Heart right ventricle (tissue), 16 donors: Measurements from ENCODE around the gene NTNG2. TPM values are rescaled to one million over a fixed set of nuclear protein-coding genes. Genes with fewer than 3 reads are reported as not detected.

Experiments used
- ATAC-seq, 8 donors: fragments of 200-7000 bp; cut with Tn5 transposase; one replicate each; pipeline ENCODE4 v1.9.1; 2020; ENCODE audit warnings: mild to moderate bottlenecking in 8 of 8, moderate library complexity in 8 of 8, moderate number of reproducible peaks in 1 of 8
- DNase-seq, 2 donors: peaks; one replicate each; pipeline ENCODE4 v3.0.0-alpha.2; 2020
- H3K27ac ChIP-seq, 10 donors: fragments of 200-600 bp; sonication (generic) in 2 of 10; one replicate each; pipeline versions ENCODE4 v1.5.0 to v1.8.0; 2020 to 2022; ENCODE audit warnings: mild to moderate bottlenecking in 3 of 10
- H3K27me3 ChIP-seq, 7 donors: fragments of 200-600 bp; one replicate each; pipeline ENCODE4 v1.8.0; 2021 to 2022; ENCODE audit warnings: mild to moderate bottlenecking in 2 of 7
- H3K36me3 ChIP-seq, 9 donors: fragments of 200-600 bp; sonication (generic) in 1 of 9; one replicate each; pipeline versions ENCODE4 v1.5.0 to v1.8.0; 2020 to 2022; ENCODE audit warnings: mild to moderate bottlenecking in 2 of 9
- H3K4me1 ChIP-seq, 9 donors: fragments of 200-600 bp; sonication (generic) in 1 of 9; one replicate each; pipeline versions ENCODE4 v1.5.0 to v1.8.0; 2020 to 2022; ENCODE audit warnings: mild to moderate bottlenecking in 4 of 9
- H3K4me3 ChIP-seq, 10 donors: fragments of 200-600 bp; sonication (generic) in 2 of 10; one replicate each; pipeline versions ENCODE4 v1.5.0 to v1.8.0; 2020 to 2022; ENCODE audit warnings: mild to moderate bottlenecking in 7 of 10, moderate library complexity in 2 of 10
- H3K9me3 ChIP-seq, 11 donors: fragments of 200-600 bp in 10 of 11; sonication (generic) in 2 of 11; one replicate each; pipeline versions ENCODE4 v1.5.0 to v1.8.0; 2013 to 2022; ENCODE audit warnings: mild to moderate bottlenecking in 2 of 11, control low read depth in 1 of 11, moderate library complexity in 1 of 11
- WGBS, 2 donors: extraction: QIAGEN DNeasy Blood & Tissue Kit; methylation state at CpG; one replicate each; pipeline ENCODE4 v1.1.7; 2013; ENCODE audit warnings: inconsistent platforms in 1 of 2; 5-methylcytosine and 5-hydroxymethylcytosine counted together
- intact Hi-C, 10 donors: fragments of 100-400 bp; cut with DNase I; formaldehyde crosslinking; loops; one replicate each; pipeline versions ENCODE4 v1.11.1 to v1.14.2; 2022
- polyA plus RNA-seq, 2 donors: library from polyadenylated mRNA; stranded (reverse); fragments of 200-250 nt; gene quantifications; one replicate each; pipeline ENCODE4 v1.2.3, GENCODE V29; 2013
- total RNA-seq, 10 donors: library from RNA; stranded (reverse); fragmentation: NEBNext Ultra II Directional in 3 of 10; extraction: Animal tissue kit (Norgen Biotek cat#: 25700) in 3 of 10; gene quantifications; one replicate each; pipeline versions ENCODE4 v1.2.1 to v1.2.4, GENCODE V29; 2021 to 2023
- TF ChIP-seq, protein P1 (sequence below), 9 donors: fragments of 200-600 bp; sonication (generic) in 2 of 9; IDR thresholded peaks; one replicate each; pipeline versions ENCODE4 v1.5.0 to v1.8.0; 2021 to 2022; ENCODE audit warnings: antibody characterized with exemption in 9 of 9, mild to moderate bottlenecking in 5 of 9, moderate library complexity in 1 of 9
- donor health status: Arrhythmogenic right ventricular cardiomyopathy.
- donor health status: ischemic (EF 13 %, LVEDD 7.1; RV severe dilation, severe dysfunction).
- donor health status: healthy with polysubstance abuse.
- donor health status: DM: no; HTN: yes; CAD: no.
- donor health status: DM: no; HTN: no; CAD: no.
- donor health status: ischemic (EF 25% LVEDD 6.9; RV normal size, moderate dysfunction).
- donor health status: ischemic (EF 25% LVEDD 5.7; RV mildly dilated, moderate dysfunction).
- donor health status: healthy.
- donor health status: DM: yes; HTN: yes; CAD: no.
- donor health status: Ischemic cardiomyopathy.
- donor health status: ischemic (EF 35%, LVEDD 5.7; RV mildly dilated, moderate dysfunction).
- donor health status: nonischemic (EF 11% LVEDD 7.7; RV severe dilation, severe dysfunction).
- donor health status: DM: yes; HTN: yes; CAD: no.
- donor health status: PGD.
- donor health status: ischemic (EF 29% LVEDD 5.4; RV normal size, mild dysfunction).
- donor health status: nonischemic (EF 23%, LVEDD 6.1; RV moderate dilation, normal function).

Gene NTNG2
- total and polyA plus RNA-seq, 12 donors: 0.29 to 7.6 (median 2.9) TPM

DNA sequence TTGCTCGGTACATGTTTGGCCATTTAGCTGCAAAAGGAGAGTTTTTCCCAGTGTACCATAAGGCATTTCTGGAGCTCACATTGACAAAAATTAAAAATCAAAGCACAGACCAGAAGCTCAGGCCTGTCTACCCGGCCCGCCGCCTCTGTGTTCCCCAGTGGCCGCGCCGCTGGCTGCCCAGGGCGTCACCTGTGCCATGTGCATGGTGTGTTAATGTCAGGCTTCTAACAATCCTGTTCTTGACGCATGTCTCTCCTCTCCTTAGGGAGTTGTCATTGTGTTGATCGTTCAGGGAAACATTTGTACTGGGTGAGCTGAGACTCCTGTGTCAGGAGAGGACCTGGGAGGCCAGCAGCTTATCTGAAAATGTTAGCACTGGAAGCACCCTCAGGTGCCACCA lies 9.6 kb upstream of the NTNG2 start:
- intact Hi-C loops: no loop called here
- no peak for ATAC-seq
- Histone ChIP-seq H3K4me3 (no peak overlapping the region), H3K9me3 (no peaks in the 10 kb centered on the region), H3K4me1 (peaks cover 0 to 14% (median 0%) of the 10 kb centered on the region in 9 donors), H3K27ac (no peak overlapping the region), H3K27me3 (peaks cover 0 to 41% (median 26%) of the 10 kb centered on the region in 7 donors), H3K36me3 (no peaks in the 10 kb centered on the region)
- no peak for DNase-seq
- TF ChIP-seq, protein P1, sequence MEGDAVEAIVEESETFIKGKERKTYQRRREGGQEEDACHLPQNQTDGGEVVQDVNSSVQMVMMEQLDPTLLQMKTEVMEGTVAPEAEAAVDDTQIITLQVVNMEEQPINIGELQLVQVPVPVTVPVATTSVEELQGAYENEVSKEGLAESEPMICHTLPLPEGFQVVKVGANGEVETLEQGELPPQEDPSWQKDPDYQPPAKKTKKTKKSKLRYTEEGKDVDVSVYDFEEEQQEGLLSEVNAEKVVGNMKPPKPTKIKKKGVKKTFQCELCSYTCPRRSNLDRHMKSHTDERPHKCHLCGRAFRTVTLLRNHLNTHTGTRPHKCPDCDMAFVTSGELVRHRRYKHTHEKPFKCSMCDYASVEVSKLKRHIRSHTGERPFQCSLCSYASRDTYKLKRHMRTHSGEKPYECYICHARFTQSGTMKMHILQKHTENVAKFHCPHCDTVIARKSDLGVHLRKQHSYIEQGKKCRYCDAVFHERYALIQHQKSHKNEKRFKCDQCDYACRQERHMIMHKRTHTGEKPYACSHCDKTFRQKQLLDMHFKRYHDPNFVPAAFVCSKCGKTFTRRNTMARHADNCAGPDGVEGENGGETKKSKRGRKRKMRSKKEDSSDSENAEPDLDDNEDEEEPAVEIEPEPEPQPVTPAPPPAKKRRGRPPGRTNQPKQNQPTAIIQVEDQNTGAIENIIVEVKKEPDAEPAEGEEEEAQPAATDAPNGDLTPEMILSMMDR (IDR thresholded peaks at IDR 0.05): no peak
- 88 to 95% methylated on average over 10 of the region's 10 CpGs for WGBS, 2 donors

DNA sequence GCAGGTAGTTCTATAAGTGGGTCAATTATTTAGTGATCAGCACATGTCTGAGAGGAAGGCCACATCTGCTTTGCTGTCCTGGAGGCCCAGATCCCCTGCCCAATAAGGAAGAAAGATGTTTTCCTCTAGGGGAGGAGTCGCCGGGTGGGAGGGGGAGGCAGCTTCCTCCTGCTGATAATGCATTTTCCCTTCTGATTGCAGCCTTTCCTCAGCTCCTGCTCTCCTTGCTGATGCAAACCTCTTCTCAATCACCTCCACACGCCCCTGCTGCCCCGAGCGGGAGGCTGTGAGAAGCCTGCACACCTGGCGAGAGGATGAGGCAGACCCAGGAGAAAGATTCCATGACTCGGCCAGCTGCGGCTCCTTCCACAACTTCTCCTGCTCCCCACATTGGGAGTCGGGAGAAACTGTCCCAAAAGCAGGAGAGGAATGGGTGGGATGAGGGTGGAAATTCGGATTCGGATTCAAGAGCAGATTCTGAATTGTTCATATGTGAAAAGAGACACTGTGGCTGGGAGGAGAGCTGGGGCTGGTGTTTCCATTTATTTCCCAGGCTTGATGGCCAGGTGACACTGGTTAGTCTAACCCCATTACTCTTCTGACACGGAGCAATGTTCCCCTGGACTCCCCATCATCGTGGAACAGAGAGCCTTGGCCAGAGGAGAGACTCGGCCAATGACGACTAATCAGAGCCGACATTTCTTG lies 6.8 kb upstream of the NTNG2 start:
- ATAC-seq (no peak), DNase-seq (no peak)
- intact Hi-C loops: no loop called here
- WGBS, 2 donors: 62 to 67% methylated on average over 16 of the region's 16 CpGs
- Histone ChIP-seq H3K9me3 (no peaks in the 10 kb centered on the region), H3K4me3 (no peak overlapping the region), H3K27me3 (peaks cover 0 to 58% (median 31%) of the 10 kb centered on the region in 7 donors), H3K27ac (no peak overlapping the region), H3K36me3 (no peaks in the 10 kb centered on the region), H3K4me1 (peaks cover 0 to 11% (median 0%) of the 10 kb centered on the region in 9 donors)
- TF ChIP-seq, protein P1 (IDR thresholded peaks at IDR 0.05): no peak

- no peak overlapping the region for H3K4me3 ChIP-seq
- DNase-seq: no peak
- 90 to 94% methylated on average over 3 of the region's 3 CpGs for WGBS, 2 donors
- TF ChIP-seq, protein P1 (IDR thresholded peaks at IDR 0.05): no peak
- no peak overlapping the region for H3K27ac ChIP-seq
- H3K4me1 ChIP-seq: peaks cover 0 to 6% (median under 1%) of the 10 kb centered on the region in 9 donors
- H3K36me3 ChIP-seq: no peaks in the 10 kb centered on the region
- no peak for ATAC-seq
- H3K27me3 ChIP-seq: peaks cover 0 to 56% (median 34%) of the 10 kb centered on the region in 7 donors
- no peaks in the 10 kb centered on the region for H3K9me3 ChIP-seq
- intact Hi-C loops: no loop called here
Measured at GRCh38 chr9:132155568-132155895, 6.3 kb upstream of the NTNG2 start.

DNA sequence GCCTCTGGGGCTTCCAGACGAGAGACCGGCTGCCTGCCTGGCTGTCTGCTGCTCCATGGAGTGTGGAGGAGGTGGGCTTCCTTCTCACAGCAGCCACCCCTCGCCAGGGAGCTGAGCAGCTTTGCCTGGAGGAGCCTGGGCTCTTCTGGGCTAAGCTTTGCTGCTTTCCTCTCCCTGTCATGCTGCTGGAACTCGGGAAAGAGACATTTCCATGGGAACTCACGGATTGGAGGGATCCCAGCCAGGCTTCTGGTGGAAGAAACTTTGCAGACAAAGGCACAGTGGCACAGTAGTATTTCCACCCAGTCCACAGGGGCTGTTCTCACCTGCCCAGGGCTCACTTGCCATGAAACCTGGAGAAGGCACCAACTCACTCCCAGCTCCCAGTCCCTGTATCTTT lies 5.6 kb upstream of the NTNG2 start:
- H3K27ac ChIP-seq: no peak overlapping the region
- DNase-seq: no peak
- no peak for ATAC-seq
- TF ChIP-seq, protein P1 (IDR thresholded peaks at IDR 0.05): no peak
- H3K9me3 ChIP-seq: no peaks in the 10 kb centered on the region
- intact Hi-C loops: no loop called here
- WGBS, 2 donors: 35 to 38% methylated on average over 5 of the region's 5 CpGs
- peaks cover 0 to 56% (median 35%) of the 10 kb centered on the region in 7 donors for H3K27me3 ChIP-seq
- no peak overlapping the region for H3K4me3 ChIP-seq
- peaks cover 0 to 13% (median 7%) of the 10 kb centered on the region in 9 donors for H3K4me1 ChIP-seq
- H3K36me3 ChIP-seq: no peaks in the 10 kb centered on the region
